ENCODE measurements around the gene MAP3K10. TPM values are rescaled to one million over a fixed set of nuclear protein-coding genes. Genes with fewer than 3 reads are reported as not detected.

The MAP3K10 gene
- total RNA-seq, 1 experiment from 2014 or later, result 10.1 TPM

- H3K4me1 ChIP-seq, result no peaks in the 10 kb centered on the region
- H3K36me3 ChIP-seq, result peaks cover 31% of the 10 kb centered on the region
- H3K4me3 ChIP-seq, result no peak overlapping the region
- H3K9me3 ChIP-seq (replicated peaks), result no peaks in the 10 kb centered on the region
- no peak for DNase-seq
- H3K27me3 ChIP-seq, result no peaks in the 10 kb centered on the region
- H3K27ac ChIP-seq, result no peak overlapping the region
Observed at GRCh38 chr19:40241125-40241808, 50.0 kb downstream of the MAP3K10 start.

GRCh38 chr19:40241809-40242384 lies 50.7 kb downstream of the MAP3K10 start:
- H3K27me3 ChIP-seq, result no peaks in the 10 kb centered on the region
- H3K9me3 ChIP-seq (replicated peaks), result no peaks in the 10 kb centered on the region
- no peak for DNase-seq
- no peak overlapping the region for H3K4me3 ChIP-seq
- peaks cover 27% of the 10 kb centered on the region for H3K36me3 ChIP-seq
- H3K27ac ChIP-seq, result no peak overlapping the region
- H3K4me1 ChIP-seq, result no peaks in the 10 kb centered on the region

DNA sequence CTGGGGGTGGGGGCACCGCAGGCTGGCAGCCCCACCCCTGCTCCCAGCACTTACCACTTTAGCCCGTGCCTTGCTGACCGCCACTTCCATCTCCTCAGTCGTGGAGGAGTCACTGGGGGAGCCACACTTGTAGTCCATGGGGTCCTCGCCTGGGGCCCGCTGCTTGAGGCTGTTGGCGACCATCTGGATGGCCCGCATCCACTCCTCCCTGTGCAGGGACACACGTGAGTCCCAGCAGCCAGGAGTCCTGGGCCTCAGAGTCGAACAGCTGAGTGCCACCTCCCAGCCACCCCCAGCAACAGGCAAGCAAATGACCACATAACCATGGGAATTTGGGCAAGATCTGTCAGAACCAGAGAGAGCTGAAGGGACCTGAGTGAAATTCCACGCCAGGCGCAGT lies 51.3 kb downstream of the MAP3K10 start:
- H3K4me1 ChIP-seq, result no peaks in the 10 kb centered on the region
- peaks cover 21% of the 10 kb centered on the region for H3K36me3 ChIP-seq
- no peaks in the 10 kb centered on the region for H3K9me3 ChIP-seq (replicated peaks)
- no peak overlapping the region for H3K27ac ChIP-seq
- no peaks in the 10 kb centered on the region for H3K27me3 ChIP-seq
- H3K4me3 ChIP-seq, result no peak overlapping the region
- no peak for DNase-seq

GRCh38 chr19:40243181-40243580 lies 52.0 kb downstream of the MAP3K10 start:
- Histone ChIP-seq H3K27ac (no peak overlapping the region), H3K36me3 (peaks cover 16% of the 10 kb centered on the region), H3K4me3 (no peak overlapping the region), H3K9me3 (replicated peaks) (no peaks in the 10 kb centered on the region), H3K27me3 (no peaks in the 10 kb centered on the region), H3K4me1 (no peaks in the 10 kb centered on the region)
- no peak for DNase-seq

- DNase-seq, result no peak
- H3K9me3 ChIP-seq (replicated peaks), result no peaks in the 10 kb centered on the region
- no peaks in the 10 kb centered on the region for H3K4me1 ChIP-seq
- H3K27ac ChIP-seq, result no peak overlapping the region
- H3K36me3 ChIP-seq, result peaks cover 8% of the 10 kb centered on the region; the same call in 1 of the 2 replicates
- no peak overlapping the region for H3K4me3 ChIP-seq
- no peaks in the 10 kb centered on the region for H3K27me3 ChIP-seq
Observed at GRCh38 chr19:40244579-40245317, 53.5 kb downstream of the MAP3K10 start.

DNA sequence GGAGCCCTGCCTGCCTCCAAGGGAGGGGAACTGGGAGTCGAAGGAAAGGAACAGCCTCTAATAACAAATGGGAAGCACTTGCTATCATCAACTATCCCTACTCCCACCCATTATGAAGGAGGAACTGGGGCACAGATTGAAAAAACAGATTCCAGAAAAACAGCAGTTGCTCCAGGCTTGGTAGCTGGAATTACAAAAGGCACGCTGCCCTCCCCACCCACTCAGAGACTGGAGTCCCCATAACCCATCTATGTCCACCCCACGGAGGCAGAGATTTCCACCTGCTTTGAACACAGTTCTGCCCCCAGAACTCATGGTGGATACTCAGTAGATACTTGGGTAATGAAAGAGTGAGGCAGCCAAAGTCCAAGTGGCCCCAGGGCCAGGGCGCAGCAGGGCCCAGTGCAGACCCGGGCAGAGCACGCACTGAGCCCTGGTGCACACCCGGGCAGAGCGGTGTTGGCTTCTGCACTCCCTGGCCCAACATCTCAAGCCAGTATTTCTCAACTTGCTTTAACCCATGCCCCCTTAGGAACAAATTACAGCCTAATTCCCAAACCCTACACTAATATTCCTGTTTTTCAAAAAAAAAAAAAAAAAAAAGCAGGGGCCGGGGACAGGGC lies 54.4 kb downstream of the MAP3K10 start:
- Histone ChIP-seq H3K36me3 (peaks cover 7% of the 10 kb centered on the region), H3K9me3 (replicated peaks) (no peaks in the 10 kb centered on the region), H3K4me3 (no peak overlapping the region), H3K27ac (no peak overlapping the region), H3K4me1 (no peaks in the 10 kb centered on the region), H3K27me3 (no peaks in the 10 kb centered on the region)
- DNase-seq, result no peak

DNA sequence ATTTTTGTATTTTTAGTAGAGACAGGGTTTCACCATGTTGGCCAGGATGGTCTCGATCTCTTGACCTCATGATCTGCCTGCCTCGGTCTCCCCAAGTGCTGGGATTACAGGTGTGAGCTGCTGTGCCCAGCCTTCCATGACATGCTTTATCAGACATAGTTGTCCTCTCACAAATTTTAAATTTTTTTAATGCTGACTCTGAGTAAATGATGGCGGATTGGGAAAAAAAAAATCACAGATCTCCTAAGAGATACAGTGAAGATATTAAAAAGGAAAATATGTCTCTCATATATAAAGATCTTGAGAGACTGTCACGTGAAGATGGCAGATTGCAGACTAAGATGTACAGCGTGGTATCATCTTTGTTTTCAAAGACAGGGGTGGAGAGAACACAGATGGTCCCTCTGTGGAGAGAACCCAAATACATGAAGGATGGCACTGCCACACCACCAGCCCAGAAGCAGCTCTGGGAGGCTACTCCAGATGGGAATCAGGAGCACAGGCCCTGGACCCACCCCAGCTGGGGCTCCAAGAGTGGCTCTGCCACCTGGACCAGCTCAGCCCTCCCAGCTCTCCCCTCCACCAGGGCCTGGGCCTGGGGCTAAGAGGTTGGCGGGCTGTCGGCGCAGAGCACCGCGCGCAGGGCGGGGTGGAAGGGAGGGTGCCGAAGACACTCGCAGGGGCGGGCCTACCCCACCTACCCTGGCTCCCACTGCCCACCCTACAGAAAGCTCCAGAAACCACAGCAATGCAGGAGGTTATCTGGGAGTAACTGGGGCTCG lies 55.3 kb downstream of the MAP3K10 start:
- Histone ChIP-seq H3K36me3 (peaks cover 13% of the 10 kb centered on the region), H3K4me3 (no peak overlapping the region), H3K4me1 (no peaks in the 10 kb centered on the region), H3K27ac (no peak overlapping the region), H3K27me3 (no peaks in the 10 kb centered on the region), H3K9me3 (replicated peaks) (no peaks in the 10 kb centered on the region)
- no peak for DNase-seq

GRCh38 chr19:40247178-40247577 lies 56.0 kb downstream of the MAP3K10 start:
- DNase-seq, result no peak
- Histone ChIP-seq H3K27ac (no peak overlapping the region), H3K9me3 (replicated peaks) (no peaks in the 10 kb centered on the region), H3K27me3 (no peaks in the 10 kb centered on the region), H3K36me3 (peaks cover 13% of the 10 kb centered on the region), H3K4me1 (no peaks in the 10 kb centered on the region), H3K4me3 (no peak overlapping the region)

DNA sequence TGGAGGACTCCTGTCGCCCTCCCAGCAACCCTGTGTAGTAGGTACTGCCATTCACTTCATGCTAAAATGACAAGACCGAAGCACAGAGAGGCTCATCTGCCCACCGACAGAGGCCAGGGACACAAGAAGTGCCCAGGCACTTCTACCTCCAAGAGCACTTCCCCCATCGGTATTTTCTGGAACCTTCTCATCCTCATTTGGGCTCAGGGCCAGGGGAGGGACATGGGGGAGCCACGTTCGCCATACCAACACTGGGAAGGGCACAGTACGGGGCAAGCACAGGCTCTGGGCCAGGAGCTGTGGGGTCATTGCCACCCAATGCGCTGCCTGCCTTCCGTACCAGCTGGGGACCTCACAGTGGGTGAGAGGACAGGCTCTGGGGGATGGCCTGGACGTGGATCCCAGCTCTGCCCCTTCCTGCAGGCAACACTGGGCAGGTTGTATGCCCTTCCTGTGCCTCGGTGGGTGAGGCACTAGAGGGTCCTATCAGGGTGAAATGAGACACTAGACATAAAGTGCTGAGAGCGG lies 56.6 kb downstream of the MAP3K10 start:
- no peak overlapping the region for H3K4me3 ChIP-seq
- no peaks in the 10 kb centered on the region for H3K4me1 ChIP-seq
- peaks cover 16% of the 10 kb centered on the region for H3K36me3 ChIP-seq
- no peaks in the 10 kb centered on the region for H3K9me3 ChIP-seq (replicated peaks)
- no peak overlapping the region for H3K27ac ChIP-seq
- H3K27me3 ChIP-seq, result no peaks in the 10 kb centered on the region
- no peak for DNase-seq

DNA sequence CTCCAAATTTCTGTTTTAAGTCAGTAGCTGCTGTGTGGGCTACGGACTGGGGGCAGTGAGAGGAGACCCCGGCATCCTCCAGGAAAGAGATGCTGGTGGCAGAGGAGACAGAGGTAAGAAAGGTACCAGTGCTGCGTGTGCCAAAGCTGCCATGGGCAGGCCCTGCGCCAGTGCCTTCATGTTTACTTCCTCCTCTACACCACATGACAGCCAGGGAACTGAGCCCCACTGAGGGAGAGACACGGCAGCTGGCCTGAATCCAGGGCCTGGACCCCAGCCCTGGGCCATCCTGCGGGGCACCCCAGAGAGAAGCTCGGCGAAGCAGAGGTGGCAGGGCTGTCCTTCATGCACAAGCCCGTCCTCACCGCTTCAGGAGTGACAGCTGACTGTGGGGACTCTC lies 58.0 kb downstream of the MAP3K10 start:
- Histone ChIP-seq H3K36me3 (peaks cover 26% of the 10 kb centered on the region), H3K27me3 (no peaks in the 10 kb centered on the region), H3K4me3 (no peak overlapping the region)

GRCh38 chr19:40249781-40250180 lies 58.6 kb downstream of the MAP3K10 start:
- DNase-seq, result no peak
- Histone ChIP-seq H3K36me3 (peaks cover 26% of the 10 kb centered on the region), H3K4me3 (no peak overlapping the region)

More for the DNA sequence above, 58.0 kb downstream of the MAP3K10 start:
- no peak for DNase-seq
- Histone ChIP-seq H3K9me3 (replicated peaks) (no peaks in the 10 kb centered on the region), H3K4me1 (no peaks in the 10 kb centered on the region), H3K27ac (no peak overlapping the region)

DNA sequence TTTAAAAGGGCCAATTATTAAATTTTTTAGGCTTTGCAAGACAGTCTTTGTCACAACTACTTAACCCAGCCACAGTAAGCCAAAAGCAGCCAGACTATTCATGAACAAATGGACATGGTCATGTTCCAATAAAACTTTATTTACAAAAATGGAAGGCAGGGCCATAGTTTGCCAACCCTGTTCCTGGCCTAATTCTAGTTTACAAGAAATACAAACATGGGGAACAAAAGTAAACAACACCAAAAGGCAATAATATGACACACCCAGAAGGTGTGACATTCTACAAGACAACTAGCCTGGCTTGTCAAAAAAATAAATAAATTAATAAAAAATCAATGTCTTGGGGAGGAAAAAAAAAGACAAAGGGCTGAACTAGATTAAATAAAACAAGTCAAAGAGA lies 60.0 kb downstream of the MAP3K10 start:
- no peaks in the 10 kb centered on the region for H3K4me1 ChIP-seq
- no peaks in the 10 kb centered on the region for H3K9me3 ChIP-seq (replicated peaks)
- H3K4me3 ChIP-seq, result no peak overlapping the region
- H3K27me3 ChIP-seq, result no peaks in the 10 kb centered on the region
- peaks cover 38% of the 10 kb centered on the region for H3K36me3 ChIP-seq
- DNase-seq, result no peak
- H3K27ac ChIP-seq, result no peak overlapping the region

More at GRCh38 chr19:40249781-40250180, 58.6 kb downstream of the MAP3K10 start:
- Histone ChIP-seq H3K9me3 (replicated peaks) (no peaks in the 10 kb centered on the region), H3K27me3 (no peaks in the 10 kb centered on the region), H3K4me1 (no peaks in the 10 kb centered on the region), H3K27ac (no peak overlapping the region)

DNA sequence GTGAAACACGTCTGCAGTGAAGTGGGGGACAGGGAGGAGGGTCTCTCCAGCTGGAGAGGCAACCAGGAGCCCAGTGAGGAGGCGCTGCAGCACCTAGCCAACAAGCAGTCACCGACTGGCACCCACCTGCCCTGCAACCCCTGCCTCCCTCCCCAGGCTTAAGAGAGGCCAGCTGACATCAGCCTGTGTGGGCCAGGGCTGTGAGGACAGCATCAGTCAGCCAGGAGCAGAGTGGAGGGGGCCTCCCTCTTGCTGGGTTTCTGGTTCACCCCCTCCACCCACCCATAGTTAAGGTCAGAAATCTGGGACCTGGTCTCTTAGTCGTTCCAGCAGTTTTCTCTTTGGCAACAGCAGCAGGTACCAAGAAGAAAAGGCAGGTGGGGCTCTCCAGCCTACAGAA lies 60.8 kb downstream of the MAP3K10 start:
- Histone ChIP-seq H3K27me3 (no peaks in the 10 kb centered on the region), H3K4me3 (no peak overlapping the region), H3K4me1 (no peaks in the 10 kb centered on the region), H3K36me3 (peaks cover 46% of the 10 kb centered on the region), H3K27ac (no peak overlapping the region), H3K9me3 (replicated peaks) (no peaks in the 10 kb centered on the region)
- DNase-seq, result no peak

GRCh38 chr19:40252395-40252794 lies 61.2 kb downstream of the MAP3K10 start:
- no peaks in the 10 kb centered on the region for H3K9me3 ChIP-seq (replicated peaks)
- H3K27ac ChIP-seq, result no peak overlapping the region
- H3K4me3 ChIP-seq, result no peak overlapping the region
- peaks cover 46% of the 10 kb centered on the region for H3K36me3 ChIP-seq
- H3K4me1 ChIP-seq, result no peaks in the 10 kb centered on the region
- no peak for DNase-seq
- H3K27me3 ChIP-seq, result no peaks in the 10 kb centered on the region

Measured in SJCRH30 (cell line).